Measurements from ENCODE around the gene EPHB2.

Gene EPHB2

DNA sequence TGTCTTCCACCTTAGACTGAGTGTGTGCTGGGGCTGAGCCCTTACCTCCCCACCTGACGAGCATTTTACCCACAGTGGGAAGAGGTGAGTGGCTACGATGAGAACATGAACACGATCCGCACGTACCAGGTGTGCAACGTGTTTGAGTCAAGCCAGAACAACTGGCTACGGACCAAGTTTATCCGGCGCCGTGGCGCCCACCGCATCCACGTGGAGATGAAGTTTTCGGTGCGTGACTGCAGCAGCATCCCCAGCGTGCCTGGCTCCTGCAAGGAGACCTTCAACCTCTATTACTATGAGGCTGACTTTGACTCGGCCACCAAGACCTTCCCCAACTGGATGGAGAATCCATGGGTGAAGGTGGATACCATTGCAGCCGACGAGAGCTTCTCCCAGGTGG, 73.7 kb downstream of the EPHB2 start:
- no peaks in the 10 kb centered on the region for H3K36me3 Mint-ChIP-seq (ENCODE audit: low read depth)
- no peaks in the 10 kb centered on the region for H3K9me3 Mint-ChIP-seq
- no peak overlapping the region for H3K4me3 Mint-ChIP-seq
- H3K27ac Mint-ChIP-seq = no peak overlapping the region
- no peaks in the 10 kb centered on the region for H3K27me3 Mint-ChIP-seq (ENCODE audit: low read depth)
- H3K4me1 Mint-ChIP-seq (ENCODE audit: low read depth) = no peaks in the 10 kb centered on the region

GRCh38 chr1:22784737-22785136, 74.1 kb downstream of the EPHB2 start:
- Mint-ChIP-seq H3K4me1 (ENCODE audit: low read depth) (no peaks in the 10 kb centered on the region), H3K27me3 (ENCODE audit: low read depth) (no peaks in the 10 kb centered on the region), H3K4me3 (no peak overlapping the region), H3K36me3 (ENCODE audit: low read depth) (no peaks in the 10 kb centered on the region), H3K27ac (no peak overlapping the region), H3K9me3 (no peaks in the 10 kb centered on the region)

DNA sequence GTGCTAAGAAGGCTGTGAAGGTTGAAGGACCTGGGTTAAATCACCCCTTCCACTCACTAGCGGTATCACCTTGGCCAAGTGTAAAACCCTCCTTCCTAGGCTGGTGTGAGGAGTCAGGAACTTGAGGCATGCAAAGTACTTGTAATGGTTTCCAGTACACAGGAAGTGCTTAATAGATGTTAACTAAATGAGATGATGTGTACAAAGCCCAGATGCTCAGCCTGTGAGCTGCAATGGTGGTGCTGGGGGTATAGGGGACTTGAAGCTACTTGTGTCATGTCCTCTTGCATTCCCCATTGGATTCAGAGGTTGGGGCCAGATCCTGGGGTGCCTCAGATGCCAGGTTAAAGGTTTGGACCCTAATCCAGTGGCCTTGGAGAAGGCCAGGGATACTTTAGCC, 75.5 kb downstream of the EPHB2 start:
- H3K9me3 Mint-ChIP-seq = no peaks in the 10 kb centered on the region
- H3K36me3 Mint-ChIP-seq (ENCODE audit: low read depth) = no peaks in the 10 kb centered on the region
- H3K27me3 Mint-ChIP-seq (ENCODE audit: low read depth) = no peaks in the 10 kb centered on the region
- no peaks in the 10 kb centered on the region for H3K4me1 Mint-ChIP-seq (ENCODE audit: low read depth)
- H3K4me3 Mint-ChIP-seq = no peak overlapping the region
- no peak overlapping the region for H3K27ac Mint-ChIP-seq

DNA sequence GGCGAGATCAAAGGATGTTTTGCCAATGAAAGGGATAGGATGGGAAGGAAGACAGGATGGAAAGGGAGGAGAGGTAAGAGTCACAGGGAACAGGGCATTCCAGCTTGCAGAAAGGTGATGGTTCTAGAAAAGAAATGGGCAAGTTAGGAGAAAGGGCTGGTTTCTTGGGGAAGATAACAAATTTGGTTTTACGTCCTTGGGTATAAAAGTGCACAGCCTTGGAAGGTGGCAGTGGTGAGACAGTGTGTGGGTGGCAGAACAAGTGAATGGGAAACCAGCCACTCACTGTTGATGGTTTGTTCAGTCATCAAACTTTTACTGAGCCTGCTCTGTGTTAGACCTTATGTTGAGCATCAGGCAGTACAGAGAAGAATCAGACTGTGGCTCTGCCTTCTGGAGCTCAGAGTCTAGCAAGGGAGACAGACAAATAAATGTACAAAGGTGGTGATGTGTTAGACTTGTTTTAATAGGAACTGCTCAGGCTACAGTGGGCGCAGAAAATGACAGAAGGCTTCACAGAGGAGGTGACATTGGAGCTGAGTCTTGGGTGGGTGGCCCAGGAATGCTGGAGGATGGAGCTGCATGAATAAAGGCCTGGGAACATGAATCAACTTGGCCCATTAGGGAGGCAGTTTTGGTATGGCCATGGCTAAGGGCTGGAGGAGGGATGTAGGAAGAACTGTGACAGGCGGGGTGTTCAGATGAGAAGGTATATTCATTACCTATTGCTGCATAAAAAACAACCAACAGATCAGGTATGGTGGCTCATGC, 76.3 kb downstream of the EPHB2 start:
- Mint-ChIP-seq H3K4me3 (no peak overlapping the region), H3K36me3 (ENCODE audit: low read depth) (no peaks in the 10 kb centered on the region), H3K9me3 (no peaks in the 10 kb centered on the region), H3K4me1 (ENCODE audit: low read depth) (no peaks in the 10 kb centered on the region), H3K27me3 (ENCODE audit: low read depth) (no peaks in the 10 kb centered on the region), H3K27ac (no peak overlapping the region)

DNA sequence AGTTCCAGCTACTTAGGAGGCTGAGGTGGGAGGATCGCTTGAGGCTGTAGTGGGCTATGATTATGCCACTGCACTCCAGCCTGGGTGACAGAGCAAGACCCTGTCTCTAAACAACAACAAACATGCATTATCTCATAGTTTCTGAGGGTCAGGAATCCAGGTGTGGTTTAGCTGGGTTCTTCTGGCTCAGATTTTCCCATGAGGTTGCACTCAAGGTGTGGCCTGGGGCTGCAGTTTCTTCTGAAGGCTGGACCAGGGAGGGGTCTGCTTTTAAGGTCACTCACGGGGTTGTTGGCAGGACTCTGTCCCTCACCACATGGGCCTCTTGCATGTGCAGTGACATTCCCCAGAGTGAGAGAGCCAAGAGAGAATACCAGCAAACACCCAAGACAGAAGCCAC, 77.0 kb downstream of the EPHB2 start:
- no peak overlapping the region for H3K27ac Mint-ChIP-seq
- H3K27me3 Mint-ChIP-seq (ENCODE audit: low read depth) = no peaks in the 10 kb centered on the region
- no peaks in the 10 kb centered on the region for H3K4me1 Mint-ChIP-seq (ENCODE audit: low read depth)
- no peaks in the 10 kb centered on the region for H3K36me3 Mint-ChIP-seq (ENCODE audit: low read depth)
- H3K9me3 Mint-ChIP-seq = no peaks in the 10 kb centered on the region
- H3K4me3 Mint-ChIP-seq = no peak overlapping the region

DNA sequence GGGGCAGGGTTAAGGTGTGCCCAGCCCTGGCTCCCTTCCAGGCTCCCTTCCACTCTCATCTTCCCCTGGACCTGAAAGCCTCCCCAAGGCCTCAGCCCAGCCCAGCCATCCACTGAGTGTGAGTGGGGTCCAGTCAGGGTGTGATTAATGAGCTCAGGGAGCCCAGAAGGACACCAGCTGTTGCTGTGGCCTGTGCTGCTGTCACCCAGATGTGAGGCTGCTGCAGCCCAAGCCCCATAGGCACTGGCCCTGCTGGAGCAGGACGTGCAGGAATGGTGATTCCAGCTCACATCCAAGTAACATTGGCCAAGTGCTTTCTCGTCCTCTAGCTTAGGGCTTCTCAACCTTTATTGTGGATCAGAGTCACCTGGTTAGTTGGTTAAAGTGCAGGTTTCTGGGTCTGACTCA, 77.6 kb downstream of the EPHB2 start:
- Mint-ChIP-seq H3K4me1 (ENCODE audit: low read depth) (no peaks in the 10 kb centered on the region), H3K36me3 (ENCODE audit: low read depth) (no peaks in the 10 kb centered on the region), H3K27me3 (ENCODE audit: low read depth) (no peaks in the 10 kb centered on the region), H3K4me3 (no peak overlapping the region), H3K27ac (no peak overlapping the region), H3K9me3 (no peaks in the 10 kb centered on the region)

DNA sequence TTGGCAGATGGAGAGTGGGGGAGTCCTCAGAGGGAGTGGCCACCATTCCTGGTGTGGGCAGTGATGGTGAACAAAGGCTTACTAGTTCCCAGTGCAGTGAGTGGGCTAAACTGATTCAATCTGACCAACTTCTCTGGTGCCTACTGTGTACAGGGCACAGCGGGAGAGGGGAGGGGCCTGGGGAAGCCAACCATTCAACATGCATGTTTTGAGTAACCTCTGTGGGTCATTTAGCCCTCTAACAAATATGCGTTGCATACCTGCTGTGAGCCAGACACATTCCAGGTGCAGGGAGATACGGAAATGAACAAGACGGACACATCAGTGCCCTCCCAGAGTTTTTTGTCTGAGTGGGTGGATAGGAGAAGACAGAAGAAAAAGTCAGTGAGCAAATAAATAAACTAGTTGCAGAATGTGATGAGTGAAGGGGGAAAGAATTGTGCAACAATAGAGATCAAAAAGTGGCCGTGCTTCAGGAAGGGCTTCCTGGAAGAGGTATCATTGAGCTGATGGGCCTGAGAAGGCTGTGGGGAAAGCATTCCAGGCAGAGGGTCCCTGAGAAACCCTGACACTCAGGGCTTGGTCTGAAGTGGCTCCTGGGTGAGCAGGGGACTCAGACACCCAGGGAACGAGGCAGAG, 78.8 kb downstream of the EPHB2 start:
- no peaks in the 10 kb centered on the region for H3K4me1 Mint-ChIP-seq (ENCODE audit: low read depth)
- H3K4me3 Mint-ChIP-seq = no peak overlapping the region
- H3K27ac Mint-ChIP-seq = no peak overlapping the region
- no peaks in the 10 kb centered on the region for H3K27me3 Mint-ChIP-seq (ENCODE audit: low read depth)
- no peaks in the 10 kb centered on the region for H3K9me3 Mint-ChIP-seq
- no peaks in the 10 kb centered on the region for H3K36me3 Mint-ChIP-seq (ENCODE audit: low read depth)

DNA sequence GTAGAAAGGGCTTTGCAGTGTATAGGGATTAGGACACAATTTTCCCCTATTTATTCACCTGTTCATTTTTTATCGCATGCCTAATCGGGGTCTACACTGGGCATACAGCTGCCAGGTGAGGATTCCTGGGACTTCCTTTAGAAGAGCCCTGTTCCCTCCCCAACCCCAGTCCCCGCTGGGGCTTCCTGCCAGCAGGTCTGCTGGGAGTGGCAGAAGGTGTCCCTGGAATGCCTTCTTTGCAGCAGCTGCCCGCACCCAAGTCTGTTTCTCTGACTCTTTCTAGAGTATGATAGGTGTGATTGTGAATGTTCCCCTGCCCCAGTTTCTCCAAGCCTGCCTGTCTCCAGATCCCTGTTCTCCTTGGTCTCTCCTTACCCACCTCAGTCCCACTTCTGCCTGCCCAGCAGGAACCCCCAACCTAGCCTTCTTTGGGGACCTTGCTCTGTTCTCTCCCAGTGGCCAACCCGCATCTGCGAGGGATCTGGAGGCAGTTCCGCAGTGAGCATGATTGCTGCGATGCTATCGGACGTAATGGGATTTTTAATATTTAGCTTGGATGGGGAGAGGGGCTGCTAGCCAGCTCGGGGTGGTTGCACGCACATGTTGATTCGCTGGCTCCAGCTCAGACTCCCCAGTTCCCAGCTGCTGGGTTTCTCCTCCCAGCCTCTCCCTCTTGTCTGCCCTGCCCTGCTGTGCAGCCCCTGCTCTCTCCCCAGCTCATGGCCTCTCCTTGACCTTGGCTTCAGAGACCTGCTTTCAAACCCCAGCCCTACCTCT, 79.8 kb downstream of the EPHB2 start:
- Mint-ChIP-seq H3K27me3 (ENCODE audit: low read depth) (no peaks in the 10 kb centered on the region), H3K4me1 (ENCODE audit: low read depth) (no peaks in the 10 kb centered on the region), H3K27ac (no peak overlapping the region), H3K4me3 (no peak overlapping the region), H3K9me3 (no peaks in the 10 kb centered on the region), H3K36me3 (ENCODE audit: low read depth) (no peaks in the 10 kb centered on the region)

- H3K36me3 Mint-ChIP-seq (ENCODE audit: low read depth) = no peaks in the 10 kb centered on the region
- no peaks in the 10 kb centered on the region for H3K27me3 Mint-ChIP-seq (ENCODE audit: low read depth)
- H3K9me3 Mint-ChIP-seq = no peaks in the 10 kb centered on the region
- no peaks in the 10 kb centered on the region for H3K4me1 Mint-ChIP-seq (ENCODE audit: low read depth)
- H3K4me3 Mint-ChIP-seq = no peak overlapping the region
- H3K27ac Mint-ChIP-seq = no peak overlapping the region
These were observed 81.2 kb downstream of the EPHB2 start for GRCh38 chr1:22791831-22792347.

- H3K36me3 Mint-ChIP-seq (ENCODE audit: low read depth) = no peaks in the 10 kb centered on the region
- H3K27ac Mint-ChIP-seq = no peak overlapping the region
- no peaks in the 10 kb centered on the region for H3K4me1 Mint-ChIP-seq (ENCODE audit: low read depth)
- H3K4me3 Mint-ChIP-seq = no peak overlapping the region
- H3K9me3 Mint-ChIP-seq = no peaks in the 10 kb centered on the region
- H3K27me3 Mint-ChIP-seq (ENCODE audit: low read depth) = peaks cover under 1% of the 10 kb centered on the region
These were observed 81.9 kb downstream of the EPHB2 start for GRCh38 chr1:22792396-22793160.

GRCh38 chr1:22793647-22794046, 83.0 kb downstream of the EPHB2 start:
- H3K4me1 Mint-ChIP-seq (ENCODE audit: low read depth) = no peaks in the 10 kb centered on the region
- no peak overlapping the region for H3K4me3 Mint-ChIP-seq
- H3K27me3 Mint-ChIP-seq (ENCODE audit: low read depth) = peaks cover 3% of the 10 kb centered on the region
- H3K9me3 Mint-ChIP-seq = no peaks in the 10 kb centered on the region
- H3K27ac Mint-ChIP-seq = no peak overlapping the region
- H3K36me3 Mint-ChIP-seq (ENCODE audit: low read depth) = no peaks in the 10 kb centered on the region

DNA sequence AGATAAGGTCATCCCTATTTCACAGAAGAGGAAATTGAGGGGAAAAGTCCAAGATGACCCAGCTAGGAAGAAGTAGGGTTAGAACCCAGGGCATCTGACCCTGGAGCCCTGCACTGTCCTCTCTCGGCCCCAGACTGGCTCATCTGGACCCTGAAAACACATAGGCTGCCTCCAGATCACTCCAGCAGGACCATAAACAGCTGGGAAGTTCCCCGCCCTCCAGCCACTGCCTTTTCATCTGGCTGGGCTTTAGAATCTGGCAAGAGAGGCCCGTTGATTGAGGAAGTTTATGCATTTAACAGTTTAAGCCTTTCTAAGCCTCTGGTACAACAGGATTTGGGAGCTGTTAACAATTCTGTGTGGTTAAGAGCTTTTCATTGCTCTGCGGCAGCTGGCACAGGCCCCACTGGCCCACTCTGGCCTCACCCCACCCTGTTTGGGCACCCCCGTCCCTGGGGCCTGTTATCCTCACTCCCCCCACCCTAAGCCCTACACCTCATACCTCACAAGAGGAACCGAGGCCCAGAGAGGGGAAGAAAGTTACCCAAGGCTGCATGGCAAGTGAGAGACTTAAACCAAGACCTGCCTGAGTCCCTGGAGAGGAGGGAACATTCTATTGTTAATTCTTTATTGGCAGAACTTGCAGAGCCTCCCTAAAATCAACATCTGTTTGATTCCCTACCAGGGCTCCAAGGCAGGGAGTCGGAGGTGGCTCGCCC, 84.2 kb downstream of the EPHB2 start:
- Mint-ChIP-seq H3K27me3 (ENCODE audit: low read depth) (peaks cover 3% of the 10 kb centered on the region), H3K27ac (no peak overlapping the region), H3K4me1 (ENCODE audit: low read depth) (no peaks in the 10 kb centered on the region), H3K4me3 (no peak overlapping the region), H3K9me3 (no peaks in the 10 kb centered on the region), H3K36me3 (ENCODE audit: low read depth) (no peaks in the 10 kb centered on the region)

DNA sequence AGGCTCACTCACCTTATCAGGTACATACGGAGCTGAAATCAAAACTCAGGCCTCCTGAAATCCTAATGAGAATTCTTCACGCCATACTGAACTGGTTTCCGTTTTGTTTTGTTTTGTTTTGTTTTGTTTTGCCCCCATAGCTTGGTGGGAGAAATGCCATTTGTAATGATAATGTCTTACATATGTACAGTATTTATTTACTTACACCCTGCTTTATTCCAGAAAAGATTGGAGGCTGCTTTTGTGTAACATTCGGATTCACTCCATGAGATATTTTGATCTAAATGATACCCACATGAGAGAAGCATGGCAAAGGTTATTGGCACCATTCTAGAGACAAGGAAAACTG, 84.7 kb downstream of the EPHB2 start:
- no peak overlapping the region for H3K27ac Mint-ChIP-seq
- no peaks in the 10 kb centered on the region for H3K36me3 Mint-ChIP-seq (ENCODE audit: low read depth)
- no peaks in the 10 kb centered on the region for H3K9me3 Mint-ChIP-seq
- no peak overlapping the region for H3K4me3 Mint-ChIP-seq
- peaks cover 3% of the 10 kb centered on the region for H3K27me3 Mint-ChIP-seq (ENCODE audit: low read depth)
- H3K4me1 Mint-ChIP-seq (ENCODE audit: low read depth) = no peaks in the 10 kb centered on the region

DNA sequence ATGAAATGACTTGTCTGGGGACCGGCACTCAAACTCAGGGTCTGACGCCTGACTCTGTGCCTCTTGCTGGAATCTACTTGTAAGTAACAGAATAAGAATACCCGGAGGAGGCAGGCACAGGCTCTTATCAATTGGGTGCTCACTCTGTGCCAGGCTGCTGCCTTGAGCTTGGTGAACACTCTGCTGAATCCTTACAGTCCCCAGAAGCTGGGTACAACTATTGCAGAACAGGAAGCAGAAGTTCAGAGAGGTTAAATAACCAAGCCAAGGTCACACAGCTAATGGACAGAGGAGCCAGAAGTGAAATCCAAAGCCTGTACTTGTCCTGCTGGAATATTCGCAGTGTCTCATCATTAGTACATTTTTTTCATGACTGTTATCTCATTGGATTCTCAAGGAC, 86.0 kb downstream of the EPHB2 start:
- Mint-ChIP-seq H3K27me3 (ENCODE audit: low read depth) (peaks cover 3% of the 10 kb centered on the region), H3K9me3 (no peaks in the 10 kb centered on the region), H3K4me3 (no peak overlapping the region)

More for the DNA sequence above, 86.0 kb downstream of the EPHB2 start:
- Mint-ChIP-seq H3K27ac (no peak overlapping the region), H3K4me1 (ENCODE audit: low read depth) (no peaks in the 10 kb centered on the region), H3K36me3 (ENCODE audit: low read depth) (no peaks in the 10 kb centered on the region)

All from T-helper 1 cell treated with Interleukin-12 subunit alpha and Interleukin-12 subunit beta and Interleukin-4 antibody, amounts not matched to agents 30 μg/mL and 1 μg/mL, for 36 hours (primary cell).